A673 (cell line): ENCODE measurements around the gene PHETA1. TPM values are rescaled to one million over a fixed set of nuclear protein-coding genes. Genes with fewer than 3 reads are reported as not detected.

ENCODE experiments used
- BruUV-seq: library from RNA; stranded (reverse); fragments of 400-500 nt; replicated peaks from 2 replicates; lab custom pipeline; 2021; lab: Mats Ljungman, UMichigan
- CTCF ChIA-PET: fragments of 300-600 bp; sonication (Branson Sonifier 250); formaldehyde crosslinking; loops from one replicate; lab custom pipeline; 2022; ENCODE audit warnings: antibody characterized with exemption; lab: Charles Lee
- POLR2A ChIA-PET: fragments of 300-600 bp; sonication (Branson Sonifier 250); formaldehyde crosslinking; loops from one replicate; lab custom pipeline; 2022; ENCODE audit warnings: antibody characterized with exemption; ENCODE audit not compliant: low non-redundant PET; lab: Charles Lee
- DNase-seq: peaks from one replicate; pipeline ENCODE4 v3.0.0-alpha.2; 2015; ENCODE audit warnings: low spot score
- H3K27ac ChIP-seq: fragments of 200-600 bp; sonication (generic); 2 replicates; pipeline ENCODE4 v1.5.1; 2016; ENCODE audit warnings: mixed run types, low read depth, mild to moderate bottlenecking, mixed read lengths, antibody characterized with exemption, low read length; ENCODE audit not compliant: poor library complexity, severe bottlenecking
- H3K27me3 ChIP-seq: fragments of 200-600 bp; sonication (generic); replicated peaks from 2 replicates; pipeline ENCODE4 v1.6.1; 2017; ENCODE audit warnings: mixed run types, low read depth, mild to moderate bottlenecking, mixed read lengths, antibody characterized with exemption, low read length; ENCODE audit not compliant: insufficient read depth, poor library complexity
- H3K36me3 ChIP-seq: fragments of 200-600 bp; sonication (generic); 2 replicates; pipeline ENCODE4 v1.6.1; 2016; ENCODE audit warnings: mixed run types, mild to moderate bottlenecking, mixed read lengths, antibody characterized with exemption, low read length; ENCODE audit not compliant: insufficient read depth, poor library complexity, severe bottlenecking
- H3K4me1 ChIP-seq: fragments of 200-600 bp; sonication (generic); 2 replicates; pipeline ENCODE4 v1.6.1; 2017; ENCODE audit warnings: mixed run types, mild to moderate bottlenecking, mixed read lengths, antibody characterized with exemption, low read length; ENCODE audit not compliant: insufficient read depth, poor library complexity, severe bottlenecking
- H3K4me3 ChIP-seq: fragments of 200-600 bp; sonication (generic); 2 replicates; pipeline ENCODE4 v1.5.1; 2016; ENCODE audit warnings: low read depth, mixed run types, mild to moderate bottlenecking, mixed read lengths, low read length; ENCODE audit not compliant: poor library complexity, severe bottlenecking
- H3K9me3 ChIP-seq: fragments of 200-600 bp; sonication (generic); 2 replicates; pipeline ENCODE4 v1.6.1; 2016; ENCODE audit warnings: mixed run types, low read depth, mild to moderate bottlenecking, mixed read lengths, antibody characterized with exemption, low read length; ENCODE audit not compliant: poor library complexity, severe bottlenecking
- CTCF ChIP-seq: fragments of 300-800, 200-600 bp; sonication (generic); conservative IDR thresholded peaks from 2 replicates; pipeline ENCODE4 v1.5.1; 2017; ENCODE audit warnings: low read depth, mild to moderate bottlenecking, antibody characterized with exemption, low read length, moderate library complexity, mixed read lengths
- EZH2 ChIP-seq: fragments of 200-600 bp; sonication (generic); IDR thresholded peaks from 2 replicates; pipeline ENCODE4 v1.6.1; 2017; ENCODE audit warnings: borderline replicate concordance, low read depth, mild to moderate bottlenecking, mixed read lengths, antibody characterized with exemption, low read length; ENCODE audit not compliant: poor library complexity, severe bottlenecking
- intact Hi-C: fragments of 100-400 bp; cut with micrococcal nuclease; formaldehyde crosslinking; loops from one replicate; pipeline ENCODE4 v1.10.0; 2022; ENCODE audit not compliant: unreplicated experiment
- total RNA-seq: library from RNA; stranded (reverse); gene quantifications from 2 replicates; pipeline ENCODE4 v1.2.3, GENCODE V29; 2021

PHETA1 gene
- total RNA-seq, 1 experiment from 2014 or later: 5.7 TPM

GRCh38 chr12:111361717-111362576 lies 6.9 kb downstream of the PHETA1 start:
- no TSS peak for BruUV-seq

GRCh38 chr12:111361073-111361716 lies 7.7 kb downstream of the PHETA1 start:
- CTCF ChIA-PET: no interaction called here
- H3K36me3 ChIP-seq: no peaks in the 10 kb centered on the region
- H3K27ac ChIP-seq: no peak overlapping the region
- H3K9me3 ChIP-seq: no peaks in the 10 kb centered on the region
- no TSS peak for BruUV-seq
- intact Hi-C loops: no loop called here
- H3K4me1 ChIP-seq: no peaks in the 10 kb centered on the region
- POLR2A ChIA-PET: no interaction called here
- no peak for TF ChIP-seq EZH2
- no peak for TF ChIP-seq CTCF
- H3K4me3 ChIP-seq: no peak overlapping the region
- DNase-seq: no peak
- H3K27me3 ChIP-seq: no peaks in the 10 kb centered on the region

More at GRCh38 chr12:111361717-111362576, 6.9 kb downstream of the PHETA1 start:
- no peaks in the 10 kb centered on the region for H3K36me3 ChIP-seq
- H3K27me3 ChIP-seq: no peaks in the 10 kb centered on the region
- intact Hi-C loops: no loop called here
- DNase-seq: no peak
- no peak overlapping the region for H3K27ac ChIP-seq
- CTCF ChIA-PET: no interaction called here
- POLR2A ChIA-PET: interaction anchor here (0.6 kb wide), 1 partner anchor 328 kb away, joined by 3 read pairs; no protein-coding TSS in a partner anchor
- H3K4me3 ChIP-seq: no peak overlapping the region
- TF ChIP-seq EZH2 (no peak), CTCF (no peak)
- no peaks in the 10 kb centered on the region for H3K9me3 ChIP-seq
- no peaks in the 10 kb centered on the region for H3K4me1 ChIP-seq

- Histone ChIP-seq H3K27ac (no peak overlapping the region), H3K4me3 (no peak overlapping the region), H3K27me3 (no peaks in the 10 kb centered on the region), H3K9me3 (no peaks in the 10 kb centered on the region), H3K4me1 (no peaks in the 10 kb centered on the region), H3K36me3 (no peaks in the 10 kb centered on the region)
- intact Hi-C loops: no loop called here
- ChIA-PET CTCF (no interaction called here), POLR2A (no interaction called here)
- TF ChIP-seq CTCF (no peak), EZH2 (no peak)
- DNase-seq: no peak
- BruUV-seq: no TSS peak
Measured at GRCh38 chr12:111360325-111360930, 8.5 kb downstream of the PHETA1 start.
